Heart left ventricle (tissue), 16 donors: ENCODE data around the gene FADS2. TPM values are rescaled to one million over a fixed set of nuclear protein-coding genes. Genes with fewer than 3 reads are reported as not detected.
A peak's percentile ranks its signal among the peaks of the same experiment; 100 is the strongest.

ENCODE experiments used
- ATAC-seq, 4 donors: fragments of 200-7000 bp; cut with Tn5 transposase; one replicate each; pipeline ENCODE4 v1.9.1; 2020 to 2022; ENCODE audit warnings: moderate library complexity in 4 of 4, mild to moderate bottlenecking in 3 of 4, moderate number of reproducible peaks in 1 of 4
- DNase-seq, 5 donors: peaks; one replicate each; pipeline ENCODE4 v3.0.0-alpha.2; 2020
- H3K27ac ChIP-seq, 12 donors: fragments of 200-600 bp; sonication (generic) in 4 of 12; one replicate each; pipeline versions ENCODE4 v1.5.0 to v1.8.0; 2016 to 2022; ENCODE audit warnings: mild to moderate bottlenecking in 2 of 12
- H3K27me3 ChIP-seq, 9 donors: fragments of 200-600 bp; sonication (generic) in 2 of 9; one replicate each; pipeline versions ENCODE4 v1.5.1 to v1.8.0; 2016 to 2022; ENCODE audit warnings: mild to moderate bottlenecking in 3 of 9
- H3K36me3 ChIP-seq, 9 donors: fragments of 200-600 bp; sonication (generic) in 2 of 9; one replicate each; pipeline versions ENCODE4 v1.5.0 to v1.8.0; 2018 to 2022; ENCODE audit warnings: mild to moderate bottlenecking in 2 of 9
- H3K4me1 ChIP-seq, 12 donors: fragments of 200-600 bp; sonication (generic) in 4 of 12; one replicate each; pipeline versions ENCODE4 v1.5.0 to v1.8.0; 2016 to 2022; ENCODE audit warnings: mild to moderate bottlenecking in 3 of 12
- H3K4me3 ChIP-seq, 12 donors: fragments of 200-600 bp; sonication (generic) in 4 of 12; one replicate each; pipeline versions ENCODE4 v1.5.0 to v1.8.0; 2017 to 2022; ENCODE audit warnings: mild to moderate bottlenecking in 9 of 12, moderate library complexity in 4 of 12
- H3K9me3 ChIP-seq, 12 donors: fragments of 200-600 bp; sonication (generic) in 4 of 12; one replicate each; pipeline versions ENCODE4 v1.5.0 to v1.8.0; 2016 to 2022; ENCODE audit warnings: mild to moderate bottlenecking in 1 of 12
- CTCF ChIP-seq, 12 donors: fragments of 200-600 bp; sonication (generic) in 4 of 12; IDR thresholded peaks; one replicate each; pipeline versions ENCODE4 v1.5.0 to v1.8.0; 2018 to 2022; ENCODE audit warnings: antibody characterized with exemption in 12 of 12, mild to moderate bottlenecking in 5 of 12
- POLR2A ChIP-seq, 2 donors: fragments of 450-650 bp; IDR thresholded peaks; one replicate each; pipeline ENCODE4 v1.6.1; 2017; ENCODE audit warnings: antibody characterized with exemption in 2 of 2, mild to moderate bottlenecking in 2 of 2, moderate library complexity in 2 of 2
- WGBS, 4 donors: extraction: QIAGEN DNeasy Blood & Tissue Kit in 2 of 4; methylation state at CpG; one replicate each; pipeline versions ENCODE4 v1.1.5 to v1.1.7; 2013 to 2018; 5-methylcytosine and 5-hydroxymethylcytosine counted together
- intact Hi-C, 10 donors: fragments of 100-400 bp; cut with DNase I; formaldehyde crosslinking; loops; one replicate each; pipeline versions ENCODE4 v1.11.1 to v1.14.2; 2022
- polyA plus RNA-seq, 2 donors: library from polyadenylated mRNA; stranded (reverse); fragments of 200-250 nt; gene quantifications; one replicate each; pipeline ENCODE4 v1.2.3, GENCODE V29; 2013
- total RNA-seq, 9 donors: library from RNA; depleted of rRNA in 2 of 9; stranded (reverse); fragments of >200 nt in 2 of 9; fragmentation: NEBNext Ultra II Directional in 3 of 9; extraction: Animal tissue kit (Norgen Biotek cat#: 25700) in 3 of 9; gene quantifications; one replicate each; pipeline versions ENCODE4 v1.1.0 to v1.2.4, GENCODE V29; 2016 to 2023
- donor health status: ischemic (EF 13 %, LVEDD 7.1; RV severe dilation, severe dysfunction).
- donor health status: healthy with polysubstance abuse.
- donor health status: DM: no; HTN: yes; CAD: no.
- donor health status: DM: no; HTN: no; CAD: no.
- donor health status: ischemic (EF 25% LVEDD 6.9; RV normal size, moderate dysfunction).
- donor health status: ischemic (EF 25% LVEDD 5.7; RV mildly dilated, moderate dysfunction).
- donor health status: healthy.
- donor health status: DM: yes; HTN: yes; CAD: no.
- donor health status: ischemic (EF 35%, LVEDD 5.7; RV mildly dilated, moderate dysfunction).
- donor health status: nonischemic (EF 11% LVEDD 7.7; RV severe dilation, severe dysfunction).
- donor health status: DM: yes; HTN: yes; CAD: no.
- donor health status: PGD.
- donor health status: ischemic (EF 29% LVEDD 5.4; RV normal size, mild dysfunction).
- donor health status: nonischemic (EF 23%, LVEDD 6.1; RV moderate dilation, normal function).

Gene FADS2
- total and polyA plus RNA-seq, 11 donors, result 2.6 to 43.6 (median 19.2) TPM

- Histone ChIP-seq H3K27me3 (no peaks in the 10 kb centered on the region), H3K9me3 (no peaks in the 10 kb centered on the region), H3K36me3 (peaks cover 0 to 61% (median 48%) of the 10 kb centered on the region in 9 donors), H3K27ac (no peak overlapping the region), H3K4me3 (no peak overlapping the region), H3K4me1 (peaks cover 0 to 18% (median 4%) of the 10 kb centered on the region in 12 donors)
- WGBS, 4 donors, result 77 to 95% (median 94%) methylated on average over 5 of the region's 5 CpGs
- intact Hi-C loops, result loop anchor here in 3 of 10 donors (5.0 to 10.0 kb wide), 4 partner anchors 50 to 275 kb away; no protein-coding TSS in a partner anchor
- no peak for ATAC-seq
- no peak for TF ChIP-seq POLR2A (IDR thresholded peaks at IDR 0.05)
- no peak for TF ChIP-seq CTCF (IDR thresholded peaks at IDR 0.05)
- DNase-seq, result no peak
Observed at GRCh38 chr11:61811831-61812230, 16.3 kb upstream of the FADS2 start.

GRCh38 chr11:61812736-61813411 lies 15.2 kb upstream of the FADS2 start:
- Histone ChIP-seq H3K27ac (no peak overlapping the region), H3K4me1 (peaks cover 0 to 25% (median 10%) of the 10 kb centered on the region in 12 donors), H3K4me3 (no peak overlapping the region), H3K9me3 (no peaks in the 10 kb centered on the region), H3K36me3 (peaks cover 0 to 51% (median 44%) of the 10 kb centered on the region in 9 donors), H3K27me3 (no peaks in the 10 kb centered on the region)
- WGBS, 4 donors, result 92 to 100% (median 95%) methylated on average over 4 of the region's 4 CpGs
- ATAC-seq, result no peak
- DNase-seq, result no peak
- TF ChIP-seq POLR2A (IDR thresholded peaks at IDR 0.05) (no peak), CTCF (IDR thresholded peaks at IDR 0.05) (no peak)
- intact Hi-C loops, result loop anchor here in 3 of 10 donors (5.0 to 10.0 kb wide), 4 partner anchors 49 to 274 kb away; no protein-coding TSS in a partner anchor

GRCh38 chr11:61814247-61814957 lies 13.7 kb upstream of the FADS2 start:
- Histone ChIP-seq H3K4me1 (peaks cover 0 to 25% (median 10%) of the 10 kb centered on the region in 12 donors), H3K9me3 (no peaks in the 10 kb centered on the region), H3K4me3 (peak overlapping the region; percentile 28 to 91 (median 70)), H3K27me3 (no peaks in the 10 kb centered on the region), H3K27ac (peak overlapping the region; percentile 92 to 100 (median 98)), H3K36me3 (peaks cover 0 to 35% (median 29%) of the 10 kb centered on the region in 9 donors)
- intact Hi-C loops, result loop anchor here in 3 of 10 donors (5.0 to 10.0 kb wide), 4 partner anchors 48 to 273 kb away; no protein-coding TSS in a partner anchor
- DNase-seq (peak in 4 of 5 donors; percentile 47 to 66 (median 63)), ATAC-seq (peak in 2 of 4 donors; percentile 5)
- TF ChIP-seq POLR2A (IDR thresholded peaks at IDR 0.05), result no peak
- no peak for TF ChIP-seq CTCF (IDR thresholded peaks at IDR 0.05)
- WGBS, 4 donors, result 73 to 79% (median 75%) methylated on average over 16 of the region's 16 CpGs
